Thyroid gland (tissue), 4 donors: Measurements from ENCODE around the gene CDC25B.

Experiments used
- POLR2A ChIP-seq, 2 donors: fragments of 450-650 bp; IDR thresholded peaks; one replicate each; pipeline ENCODE4 v1.6.1; 2017; ENCODE audit warnings: antibody characterized with exemption in 2 of 2, mild to moderate bottlenecking in 2 of 2, moderate library complexity in 1 of 2
- TF ChIP-seq, protein P1 (sequence below), 6 experiments: fragments of 200-600 bp in 3 of 6; fragments of 450-650 bp in 3 of 6; sonication (generic) in 3 of 6; IDR thresholded peaks; one replicate each; pipeline ENCODE4 v1.5.1; 2016 to 2019; ENCODE audit warnings: antibody characterized with exemption in 6 of 6, mild to moderate bottlenecking in 2 of 6, inconsistent platforms in 1 of 6, moderate library complexity in 1 of 6

DNA sequence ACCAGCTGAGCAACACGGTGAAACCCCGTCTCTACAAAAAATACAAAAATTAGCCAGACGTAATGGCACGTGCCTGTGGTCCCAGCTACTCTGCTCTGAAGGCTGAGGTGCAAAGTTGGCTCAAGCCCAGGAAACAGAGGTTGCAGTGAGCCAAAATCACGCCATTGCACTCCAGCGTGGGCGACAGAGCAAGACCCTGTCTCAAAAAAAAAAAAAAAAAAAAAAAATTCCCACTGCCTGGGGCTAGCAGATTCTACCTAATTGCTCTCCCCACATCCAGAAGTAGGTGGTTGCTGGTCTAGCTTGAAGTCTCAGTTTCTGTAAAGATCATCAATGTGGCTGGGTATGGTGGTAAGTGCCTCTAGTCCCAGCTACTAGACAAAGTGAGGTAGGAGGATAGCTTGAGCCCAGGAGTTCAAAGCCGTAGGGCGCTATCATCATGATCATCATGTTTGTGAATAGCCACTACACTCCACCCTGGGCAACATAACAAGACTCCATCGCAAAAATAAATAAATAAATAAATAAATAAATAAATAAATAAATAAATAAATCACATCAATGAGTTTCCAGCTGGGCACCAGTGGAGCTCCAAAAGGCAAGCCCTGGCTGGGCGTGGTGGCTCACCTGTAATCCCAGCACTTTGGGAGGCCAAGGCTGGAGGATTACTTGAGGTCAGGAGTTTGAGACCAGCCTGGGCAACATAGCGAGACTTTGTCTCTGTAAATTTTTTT, 17.9 kb downstream of the CDC25B start:
- TF ChIP-seq, protein P1, sequence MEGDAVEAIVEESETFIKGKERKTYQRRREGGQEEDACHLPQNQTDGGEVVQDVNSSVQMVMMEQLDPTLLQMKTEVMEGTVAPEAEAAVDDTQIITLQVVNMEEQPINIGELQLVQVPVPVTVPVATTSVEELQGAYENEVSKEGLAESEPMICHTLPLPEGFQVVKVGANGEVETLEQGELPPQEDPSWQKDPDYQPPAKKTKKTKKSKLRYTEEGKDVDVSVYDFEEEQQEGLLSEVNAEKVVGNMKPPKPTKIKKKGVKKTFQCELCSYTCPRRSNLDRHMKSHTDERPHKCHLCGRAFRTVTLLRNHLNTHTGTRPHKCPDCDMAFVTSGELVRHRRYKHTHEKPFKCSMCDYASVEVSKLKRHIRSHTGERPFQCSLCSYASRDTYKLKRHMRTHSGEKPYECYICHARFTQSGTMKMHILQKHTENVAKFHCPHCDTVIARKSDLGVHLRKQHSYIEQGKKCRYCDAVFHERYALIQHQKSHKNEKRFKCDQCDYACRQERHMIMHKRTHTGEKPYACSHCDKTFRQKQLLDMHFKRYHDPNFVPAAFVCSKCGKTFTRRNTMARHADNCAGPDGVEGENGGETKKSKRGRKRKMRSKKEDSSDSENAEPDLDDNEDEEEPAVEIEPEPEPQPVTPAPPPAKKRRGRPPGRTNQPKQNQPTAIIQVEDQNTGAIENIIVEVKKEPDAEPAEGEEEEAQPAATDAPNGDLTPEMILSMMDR (IDR thresholded peaks at IDR 0.05): no peak
- TF ChIP-seq POLR2A (IDR thresholded peaks at IDR 0.05): no peak
